Effector CD4-positive, alpha-beta T cell (primary cell): Measurements from ENCODE around the gene ACTA2.

Experiments used
- DNase-seq: peaks from one replicate; pipeline ENCODE4 v3.0.0-alpha.2; 2020

ACTA2 gene

DNA sequence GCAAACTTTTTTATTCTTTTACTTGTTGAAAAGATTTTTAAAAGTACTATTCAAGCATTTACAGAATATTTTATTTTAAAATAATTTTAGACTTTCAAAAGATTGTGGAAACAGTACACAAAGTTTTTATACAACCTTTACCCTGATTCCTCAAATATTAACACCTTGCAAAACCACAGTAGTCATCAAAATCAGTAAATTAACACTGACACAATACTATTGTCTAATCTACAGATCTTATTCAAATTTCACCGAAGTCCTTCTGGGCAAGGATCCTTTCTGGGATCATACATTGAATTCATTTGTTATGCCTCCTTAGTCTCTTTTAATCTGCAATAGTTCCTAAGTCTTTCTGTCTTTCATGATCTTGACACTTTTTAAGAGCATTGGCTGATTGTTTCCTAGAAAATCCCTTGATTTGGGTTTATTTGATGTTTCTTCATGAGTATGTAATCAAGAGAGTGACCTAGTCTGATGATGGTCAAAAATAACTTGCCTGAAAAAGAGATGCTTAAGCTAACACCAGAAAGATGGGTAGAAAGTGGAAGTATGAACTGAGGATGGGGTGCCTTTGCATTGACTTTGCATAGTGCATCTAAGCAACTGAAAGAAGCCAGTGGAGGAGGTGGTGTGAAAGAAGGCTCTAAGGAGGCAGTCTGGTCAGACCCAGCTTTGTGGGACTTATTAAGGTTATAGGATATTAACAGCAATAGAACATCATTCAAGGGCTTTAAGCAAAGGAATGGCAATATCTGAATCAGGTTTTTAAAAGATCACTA, 62.8 kb downstream of the ACTA2 start:
- no peak for DNase-seq

DNA sequence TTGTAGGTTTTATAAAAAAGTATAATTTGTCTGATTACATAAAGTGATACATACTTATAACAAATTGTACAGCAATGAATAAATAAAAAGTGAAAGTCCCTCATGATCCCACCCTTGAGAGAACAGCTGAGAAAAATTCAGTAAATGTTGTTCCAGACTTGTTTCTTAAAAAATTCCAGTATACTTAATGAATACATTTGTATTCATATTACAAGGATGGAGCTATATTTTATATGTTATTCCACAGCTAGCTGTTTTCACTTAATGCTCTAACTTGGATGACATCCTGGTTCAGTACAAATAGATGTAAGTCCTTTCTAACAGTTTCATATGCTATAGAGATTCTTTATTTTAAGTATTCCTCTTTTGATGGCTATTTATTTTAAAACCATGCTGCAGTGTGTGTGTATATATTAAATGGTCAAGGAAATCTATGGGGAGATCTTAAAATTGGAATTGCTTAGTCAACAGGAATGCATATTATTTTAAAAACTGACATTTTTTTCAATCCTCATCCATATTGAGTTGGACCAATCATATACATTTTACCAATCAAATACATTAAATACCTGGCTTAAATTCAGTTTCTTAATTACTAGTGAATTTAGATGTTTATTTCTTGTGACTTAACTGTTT, 63.6 kb downstream of the ACTA2 start:
- no peak for DNase-seq

DNA sequence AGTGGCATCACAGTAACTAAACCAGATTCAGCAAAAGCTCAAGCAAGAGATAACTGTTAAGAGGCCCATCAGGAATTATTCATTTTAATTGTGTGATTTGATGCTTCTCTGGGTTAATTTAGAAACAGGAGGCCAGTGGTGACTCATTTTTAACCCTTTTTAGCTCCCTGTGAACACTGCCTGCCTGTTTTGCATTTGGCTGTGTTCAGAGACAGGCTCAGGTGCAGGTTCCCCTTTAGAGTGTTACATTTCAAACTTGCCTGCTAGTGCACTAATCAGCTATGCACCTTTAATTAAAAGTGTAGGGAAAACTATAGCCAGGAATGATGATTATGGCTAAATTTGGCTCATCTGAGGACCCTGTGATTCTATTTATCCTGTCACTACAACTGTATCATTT, 66.0 kb downstream of the ACTA2 start:
- no peak for DNase-seq
